ENCODE results near the gene MPDZ.

Gene MPDZ

GRCh38 chr9:13266167-13266566 lies 13.3 kb downstream of the MPDZ start:
- Histone ChIP-seq H3K27ac (ENCODE audit: insufficient read depth, low read depth, low read length, poor library complexity, severe bottlenecking) (peak overlapping the region; percentile 36), H3K4me1 (ENCODE audit: control insufficient read depth, insufficient read depth, low read length) (peaks cover 25% of the 10 kb centered on the region), H3K36me3 (ENCODE audit: control insufficient read depth, insufficient read depth, low read length) (no peaks in the 10 kb centered on the region), H3K4me3 (ENCODE audit: insufficient read depth, low read depth, low read length) (no peak overlapping the region), H3K9me3 (ENCODE audit: control insufficient read depth, low read length) (no peaks in the 10 kb centered on the region), H3K27me3 (ENCODE audit: control insufficient read depth, insufficient read depth, low read length, poor library complexity, severe bottlenecking) (no peaks in the 10 kb centered on the region)
- 93 to 97% methylated on average over 2 of the region's 2 CpGs for WGBS, 2 experiments

GRCh38 chr9:13264788-13265187 lies 14.7 kb downstream of the MPDZ start:
- Histone ChIP-seq H3K4me3 (ENCODE audit: insufficient read depth, low read depth, low read length) (no peak overlapping the region), H3K9me3 (ENCODE audit: control insufficient read depth, low read length) (no peaks in the 10 kb centered on the region), H3K27me3 (ENCODE audit: control insufficient read depth, insufficient read depth, low read length, poor library complexity, severe bottlenecking) (no peaks in the 10 kb centered on the region), H3K36me3 (ENCODE audit: control insufficient read depth, insufficient read depth, low read length) (peaks cover 3% of the 10 kb centered on the region), H3K4me1 (ENCODE audit: control insufficient read depth, insufficient read depth, low read length) (peaks cover 25% of the 10 kb centered on the region), H3K27ac (ENCODE audit: insufficient read depth, low read depth, low read length, poor library complexity, severe bottlenecking) (no peak overlapping the region)

GRCh38 chr9:13263511-13263910 lies 16.0 kb downstream of the MPDZ start:
- H3K27ac ChIP-seq (ENCODE audit: insufficient read depth, low read depth, low read length, poor library complexity, severe bottlenecking): no peak overlapping the region
- H3K9me3 ChIP-seq (ENCODE audit: control insufficient read depth, low read length): no peaks in the 10 kb centered on the region
- H3K4me1 ChIP-seq (ENCODE audit: control insufficient read depth, insufficient read depth, low read length): peaks cover 18% of the 10 kb centered on the region
- H3K27me3 ChIP-seq (ENCODE audit: control insufficient read depth, insufficient read depth, low read length, poor library complexity, severe bottlenecking): no peaks in the 10 kb centered on the region
- peaks cover 3% of the 10 kb centered on the region for H3K36me3 ChIP-seq (ENCODE audit: control insufficient read depth, insufficient read depth, low read length)
- WGBS, 2 experiments: 90 to 93% methylated on average over 1 of the region's 2 CpGs
- no peak overlapping the region for H3K4me3 ChIP-seq (ENCODE audit: insufficient read depth, low read depth, low read length)

GRCh38 chr9:13252852-13253251 lies 26.6 kb downstream of the MPDZ start:
- H3K4me1 ChIP-seq (ENCODE audit: control insufficient read depth, insufficient read depth, low read length): no peaks in the 10 kb centered on the region
- H3K4me3 ChIP-seq (ENCODE audit: insufficient read depth, low read depth, low read length): no peak overlapping the region
- no peaks in the 10 kb centered on the region for H3K27me3 ChIP-seq (ENCODE audit: control insufficient read depth, insufficient read depth, low read length, poor library complexity, severe bottlenecking)
- peaks cover 9% of the 10 kb centered on the region for H3K36me3 ChIP-seq (ENCODE audit: control insufficient read depth, insufficient read depth, low read length)
- H3K27ac ChIP-seq (ENCODE audit: insufficient read depth, low read depth, low read length, poor library complexity, severe bottlenecking): no peak overlapping the region
- H3K9me3 ChIP-seq (ENCODE audit: control insufficient read depth, low read length): no peaks in the 10 kb centered on the region
- 94 to 97% methylated on average over 4 of the region's 4 CpGs for WGBS, 2 experiments

GRCh38 chr9:13244181-13244580 lies 35.3 kb downstream of the MPDZ start:
- Histone ChIP-seq H3K27me3 (ENCODE audit: control insufficient read depth, insufficient read depth, low read length, poor library complexity, severe bottlenecking) (no peaks in the 10 kb centered on the region), H3K4me1 (ENCODE audit: control insufficient read depth, insufficient read depth, low read length) (no peaks in the 10 kb centered on the region), H3K27ac (ENCODE audit: insufficient read depth, low read depth, low read length, poor library complexity, severe bottlenecking) (no peak overlapping the region), H3K9me3 (ENCODE audit: control insufficient read depth, low read length) (no peaks in the 10 kb centered on the region), H3K4me3 (ENCODE audit: insufficient read depth, low read depth, low read length) (no peak overlapping the region), H3K36me3 (ENCODE audit: control insufficient read depth, insufficient read depth, low read length) (no peaks in the 10 kb centered on the region)
- WGBS, 2 experiments: 90 to 96% methylated on average over 3 of the region's 3 CpGs

GRCh38 chr9:13241283-13241682 lies 38.2 kb downstream of the MPDZ start:
- H3K27me3 ChIP-seq (ENCODE audit: control insufficient read depth, insufficient read depth, low read length, poor library complexity, severe bottlenecking): no peaks in the 10 kb centered on the region
- no peak overlapping the region for H3K4me3 ChIP-seq (ENCODE audit: insufficient read depth, low read depth, low read length)
- H3K36me3 ChIP-seq (ENCODE audit: control insufficient read depth, insufficient read depth, low read length): no peaks in the 10 kb centered on the region
- H3K27ac ChIP-seq (ENCODE audit: insufficient read depth, low read depth, low read length, poor library complexity, severe bottlenecking): no peak overlapping the region
- whole genome bisulfite sequencing, 2 experiments: 93 to 96% methylated on average over 1 to 2 of the region's 2 CpGs
- H3K9me3 ChIP-seq (ENCODE audit: control insufficient read depth, low read length): no peaks in the 10 kb centered on the region
- H3K4me1 ChIP-seq (ENCODE audit: control insufficient read depth, insufficient read depth, low read length): no peaks in the 10 kb centered on the region

- no peak overlapping the region for H3K4me3 ChIP-seq (ENCODE audit: insufficient read depth, low read depth, low read length)
- no peak overlapping the region for H3K27ac ChIP-seq (ENCODE audit: insufficient read depth, low read depth, low read length, poor library complexity, severe bottlenecking)
- H3K9me3 ChIP-seq (ENCODE audit: control insufficient read depth, low read length): no peaks in the 10 kb centered on the region
- H3K27me3 ChIP-seq (ENCODE audit: control insufficient read depth, insufficient read depth, low read length, poor library complexity, severe bottlenecking): no peaks in the 10 kb centered on the region
- no peaks in the 10 kb centered on the region for H3K4me1 ChIP-seq (ENCODE audit: control insufficient read depth, insufficient read depth, low read length)
- no peaks in the 10 kb centered on the region for H3K36me3 ChIP-seq (ENCODE audit: control insufficient read depth, insufficient read depth, low read length)
These were observed 39.8 kb downstream of the MPDZ start for GRCh38 chr9:13239660-13240059.

- H3K36me3 ChIP-seq (ENCODE audit: control insufficient read depth, insufficient read depth, low read length): no peaks in the 10 kb centered on the region
These were observed 40.3 kb downstream of the MPDZ start for GRCh38 chr9:13239208-13239607.

GRCh38 chr9:13234932-13235331 lies 44.6 kb downstream of the MPDZ start:
- Histone ChIP-seq H3K27ac (ENCODE audit: insufficient read depth, low read depth, low read length, poor library complexity, severe bottlenecking) (no peak overlapping the region), H3K36me3 (ENCODE audit: control insufficient read depth, insufficient read depth, low read length) (no peaks in the 10 kb centered on the region), H3K9me3 (ENCODE audit: control insufficient read depth, low read length) (no peaks in the 10 kb centered on the region), H3K4me1 (ENCODE audit: control insufficient read depth, insufficient read depth, low read length) (no peaks in the 10 kb centered on the region), H3K4me3 (ENCODE audit: insufficient read depth, low read depth, low read length) (no peak overlapping the region), H3K27me3 (ENCODE audit: control insufficient read depth, insufficient read depth, low read length, poor library complexity, severe bottlenecking) (no peaks in the 10 kb centered on the region)
- 73 to 80% methylated on average over 1 of the region's 1 CpG for WGBS, 2 experiments

More at GRCh38 chr9:13239208-13239607, 40.3 kb downstream of the MPDZ start:
- Histone ChIP-seq H3K4me3 (ENCODE audit: insufficient read depth, low read depth, low read length) (no peak overlapping the region), H3K27ac (ENCODE audit: insufficient read depth, low read depth, low read length, poor library complexity, severe bottlenecking) (no peak overlapping the region), H3K27me3 (ENCODE audit: control insufficient read depth, insufficient read depth, low read length, poor library complexity, severe bottlenecking) (no peaks in the 10 kb centered on the region), H3K4me1 (ENCODE audit: control insufficient read depth, insufficient read depth, low read length) (no peaks in the 10 kb centered on the region), H3K9me3 (ENCODE audit: control insufficient read depth, low read length) (no peaks in the 10 kb centered on the region)
- no CpG with 5 or more reads among the region's 1 CpG for WGBS, 2 experiments

- no peak overlapping the region for H3K27ac ChIP-seq (ENCODE audit: insufficient read depth, low read depth, low read length, poor library complexity, severe bottlenecking)
- H3K4me1 ChIP-seq (ENCODE audit: control insufficient read depth, insufficient read depth, low read length): no peaks in the 10 kb centered on the region
- no peaks in the 10 kb centered on the region for H3K36me3 ChIP-seq (ENCODE audit: control insufficient read depth, insufficient read depth, low read length)
- H3K4me3 ChIP-seq (ENCODE audit: insufficient read depth, low read depth, low read length): no peak overlapping the region
- no peaks in the 10 kb centered on the region for H3K27me3 ChIP-seq (ENCODE audit: control insufficient read depth, insufficient read depth, low read length, poor library complexity, severe bottlenecking)
- H3K9me3 ChIP-seq (ENCODE audit: control insufficient read depth, low read length): no peaks in the 10 kb centered on the region
- WGBS, 2 experiments: 89 to 96% methylated on average over 1 of the region's 1 CpG
These were observed 51.1 kb downstream of the MPDZ start for GRCh38 chr9:13228431-13228830.

GRCh38 chr9:13224366-13224765 lies 55.1 kb downstream of the MPDZ start:
- Histone ChIP-seq H3K36me3 (ENCODE audit: control insufficient read depth, insufficient read depth, low read length) (peaks cover 7% of the 10 kb centered on the region), H3K9me3 (ENCODE audit: control insufficient read depth, low read length) (no peaks in the 10 kb centered on the region), H3K4me3 (ENCODE audit: insufficient read depth, low read depth, low read length) (no peak overlapping the region), H3K27me3 (ENCODE audit: control insufficient read depth, insufficient read depth, low read length, poor library complexity, severe bottlenecking) (no peaks in the 10 kb centered on the region), H3K27ac (ENCODE audit: insufficient read depth, low read depth, low read length, poor library complexity, severe bottlenecking) (no peak overlapping the region), H3K4me1 (ENCODE audit: control insufficient read depth, insufficient read depth, low read length) (no peaks in the 10 kb centered on the region)
- WGBS, 2 experiments: 82 to 91% methylated on average over 2 of the region's 2 CpGs

Measured in ectodermal cell (in vitro differentiated cells).